IgD-negative memory B cell (primary cell): ENCODE measurements around the gene TMEM121. TPM values are rescaled to one million over a fixed set of nuclear protein-coding genes. Genes with fewer than 3 reads are reported as not detected.

ENCODE experiments used
- H3K27ac Mint-ChIP-seq, 3 donors: one replicate each; pipeline ENCODE4 v1.8.0; 2020 to 2022; ENCODE audit warnings: mild to moderate bottlenecking in 3 of 3, mixed read lengths in 3 of 3, moderate library complexity in 1 of 3
- H3K27me3 Mint-ChIP-seq: one replicate; pipeline ENCODE4 v1.8.0; 2021; ENCODE audit warnings: mixed read lengths
- H3K36me3 Mint-ChIP-seq: one replicate; pipeline ENCODE4 v1.8.0; 2020; ENCODE audit warnings: mild to moderate bottlenecking, mixed read lengths
- H3K4me1 Mint-ChIP-seq, 3 donors: one replicate each; pipeline ENCODE4 v1.8.0; 2020 to 2022; ENCODE audit warnings: mixed read lengths in 3 of 3, mild to moderate bottlenecking in 1 of 3
- H3K4me3 Mint-ChIP-seq, 4 donors: one replicate each; pipeline ENCODE4 v1.8.0; 2020 to 2022; ENCODE audit warnings: mild to moderate bottlenecking in 4 of 4, mixed read lengths in 4 of 4, moderate library complexity in 3 of 4
- H3K9me3 Mint-ChIP-seq, 3 donors: one replicate each; pipeline ENCODE4 v1.8.0; 2020 to 2021; ENCODE audit warnings: mixed read lengths in 3 of 3, mild to moderate bottlenecking in 1 of 3
- polyA plus RNA-seq: library from polyadenylated mRNA; unstranded; fragments of 300-500 nt; fragmentation: Illumina TruSeq; gene quantifications from one replicate; pipeline ENCODE4 v1.2.3, GENCODE V29; 2021

TMEM121 gene
- polyA plus RNA-seq, result 5.5 TPM

DNA sequence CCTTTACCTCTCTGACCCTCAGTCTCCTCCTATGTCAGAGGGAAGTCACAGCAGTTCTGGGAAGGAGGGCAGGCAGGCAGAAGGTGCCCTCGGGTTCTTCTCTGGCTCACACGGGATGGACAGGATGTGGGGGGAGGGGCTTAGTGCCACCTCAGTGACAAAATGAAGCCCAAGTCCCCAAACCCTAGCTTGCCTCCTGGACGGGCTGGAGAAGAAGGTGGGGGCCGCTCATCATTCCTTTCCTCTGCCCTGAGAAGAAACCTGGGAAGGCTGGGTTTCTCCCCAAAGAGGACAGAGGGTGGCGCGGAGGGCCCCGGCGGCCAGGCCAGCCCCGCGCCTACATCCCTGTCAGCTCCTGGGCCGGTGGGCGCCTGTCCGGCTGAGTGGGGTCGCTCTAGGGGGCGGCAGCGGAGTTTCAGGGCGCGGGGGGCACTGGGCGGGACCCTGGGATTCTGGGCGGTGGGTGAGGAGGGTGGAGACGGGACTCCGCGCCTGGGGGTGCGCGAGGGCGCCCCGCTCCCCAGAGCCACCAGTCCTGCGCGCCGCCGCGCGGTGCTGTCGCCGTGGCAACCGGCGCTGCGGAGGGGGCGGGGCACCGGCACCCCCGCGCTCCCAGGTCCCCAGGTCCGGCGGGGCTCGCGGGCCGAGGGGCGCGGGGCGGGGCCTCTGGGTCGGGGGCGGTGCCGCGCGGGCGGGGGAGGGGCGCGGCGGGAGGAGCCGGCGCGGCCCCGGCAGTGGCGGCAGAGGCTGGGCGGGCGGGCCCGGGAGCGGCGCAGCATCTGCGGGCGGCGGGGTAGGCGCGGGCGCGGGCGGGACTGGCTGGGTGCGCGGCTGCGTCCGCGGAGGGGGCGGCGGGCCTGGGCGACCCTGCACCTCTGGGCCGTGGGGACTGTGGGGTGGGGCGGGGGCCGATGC lies at the start of gene TMEM121:
TMEM121 (plus strand) TSS at position 723 of the 915 bp plus-strand sequence. CDS start 2,252 bp downstream, outside the sequence.
- peaks cover 1% of the 10 kb centered on the region for H3K36me3 Mint-ChIP-seq
- peak within 1 kb of the TSS; percentile 65 to 88 (median 82) for H3K4me3 Mint-ChIP-seq
- H3K27ac Mint-ChIP-seq, result peak within 1 kb of the TSS in 1 of 3 donors; percentile 60
- peaks cover 14% of the 10 kb centered on the region for H3K27me3 Mint-ChIP-seq
- H3K4me1 Mint-ChIP-seq, result peaks cover 5 to 9% (median 9%) of the 10 kb centered on the region in 3 donors
- H3K9me3 Mint-ChIP-seq, result peaks cover 0 to 1% (median 0%) of the 10 kb centered on the region in 3 donors

DNA sequence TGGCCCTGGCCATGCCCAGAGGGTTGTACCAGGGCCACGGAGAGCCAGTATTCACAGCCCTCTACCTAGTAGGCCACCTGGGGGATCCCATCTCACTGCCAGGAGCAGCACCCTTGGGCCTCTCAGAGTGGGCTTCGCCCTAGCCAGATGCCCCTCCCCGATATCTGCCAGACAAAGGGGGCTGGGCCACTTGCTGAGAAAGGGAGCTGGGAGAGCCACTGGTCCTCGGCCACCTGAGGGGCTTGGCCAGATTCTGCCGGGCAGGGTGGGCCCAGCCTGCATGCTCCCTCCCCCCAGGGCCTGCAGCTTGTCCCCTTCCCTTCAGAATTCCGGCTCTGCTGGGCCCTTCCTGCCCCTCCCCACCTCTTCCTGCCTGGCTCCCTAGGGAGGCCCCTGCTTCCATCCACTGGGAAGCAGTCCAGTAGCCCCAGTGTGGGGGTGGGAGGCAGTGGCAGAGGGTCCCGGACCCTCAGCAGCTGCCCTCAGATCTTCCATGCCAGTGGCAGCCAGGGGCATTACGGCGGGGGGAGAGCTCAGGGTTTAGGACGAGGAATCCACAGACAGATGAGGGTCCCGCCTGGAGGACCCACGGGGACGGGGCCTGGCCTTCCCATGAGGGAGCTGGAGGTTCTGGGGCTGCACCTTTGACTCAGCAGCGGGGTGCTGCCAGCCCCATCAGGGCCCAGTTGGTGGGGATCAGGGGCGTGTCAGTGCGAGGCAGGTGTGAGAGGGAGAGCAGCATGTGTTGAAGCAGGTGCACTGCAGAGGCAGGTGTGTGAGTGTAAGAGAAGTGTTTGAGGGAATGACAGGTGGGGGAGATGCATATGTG lies 49.3 kb upstream of the TMEM121 start:
- peak overlapping the region in 2 of 3 donors; percentile 84 to 97 for H3K27ac Mint-ChIP-seq
- no peaks in the 10 kb centered on the region for H3K36me3 Mint-ChIP-seq
- H3K4me1 Mint-ChIP-seq, result peaks cover 15 to 20% (median 17%) of the 10 kb centered on the region in 3 donors
- peak overlapping the region; percentile 38 to 86 (median 64) for H3K4me3 Mint-ChIP-seq
- H3K9me3 Mint-ChIP-seq, result no peaks in the 10 kb centered on the region
- H3K27me3 Mint-ChIP-seq, result peaks cover 7% of the 10 kb centered on the region

DNA sequence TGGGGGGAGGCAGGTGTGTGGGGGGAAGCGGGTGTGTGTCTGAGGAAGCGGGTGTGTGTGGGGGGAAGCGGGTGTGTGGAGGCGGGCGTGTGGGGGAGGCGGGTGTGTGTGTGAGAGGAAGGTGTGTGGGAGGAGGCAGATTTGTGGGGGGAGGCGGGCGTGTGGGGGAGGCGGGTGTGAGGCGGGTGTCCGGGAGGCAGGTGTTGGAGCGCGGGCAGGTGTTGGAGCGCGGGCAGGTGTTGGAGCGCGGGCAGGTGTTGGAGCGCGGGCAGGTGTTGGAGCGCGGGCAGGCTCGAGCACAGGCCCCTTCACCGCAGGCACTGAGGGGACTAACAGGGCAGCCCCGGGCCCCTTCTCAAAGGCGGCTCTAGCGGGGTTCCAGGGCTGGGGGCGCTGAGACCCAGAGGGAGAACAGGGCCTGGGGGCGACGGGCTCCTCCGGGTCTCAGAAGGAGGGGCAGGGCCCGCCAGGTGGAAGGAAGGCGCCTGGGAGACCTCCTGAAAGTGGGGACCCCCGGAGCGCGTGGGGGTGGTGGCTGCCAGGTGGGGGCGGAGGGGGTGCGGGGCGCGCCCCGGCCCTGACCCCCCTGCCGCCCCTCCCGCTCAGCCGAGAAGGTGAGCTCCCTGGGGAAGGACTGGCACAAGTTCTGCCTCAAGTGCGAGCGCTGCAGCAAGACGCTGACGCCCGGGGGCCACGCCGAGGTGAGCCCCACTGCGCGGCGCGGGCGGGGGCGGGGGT lies 48.6 kb upstream of the TMEM121 start:
- Mint-ChIP-seq H3K36me3 (no peaks in the 10 kb centered on the region), H3K4me1 (peaks cover 17 to 27% (median 21%) of the 10 kb centered on the region in 3 donors), H3K27ac (peak overlapping the region in 2 of 3 donors; percentile 84 to 97), H3K9me3 (no peaks in the 10 kb centered on the region), H3K4me3 (peak overlapping the region in 3 of 4 donors; percentile 71 to 78 (median 72)), H3K27me3 (peaks cover 7% of the 10 kb centered on the region)

DNA sequence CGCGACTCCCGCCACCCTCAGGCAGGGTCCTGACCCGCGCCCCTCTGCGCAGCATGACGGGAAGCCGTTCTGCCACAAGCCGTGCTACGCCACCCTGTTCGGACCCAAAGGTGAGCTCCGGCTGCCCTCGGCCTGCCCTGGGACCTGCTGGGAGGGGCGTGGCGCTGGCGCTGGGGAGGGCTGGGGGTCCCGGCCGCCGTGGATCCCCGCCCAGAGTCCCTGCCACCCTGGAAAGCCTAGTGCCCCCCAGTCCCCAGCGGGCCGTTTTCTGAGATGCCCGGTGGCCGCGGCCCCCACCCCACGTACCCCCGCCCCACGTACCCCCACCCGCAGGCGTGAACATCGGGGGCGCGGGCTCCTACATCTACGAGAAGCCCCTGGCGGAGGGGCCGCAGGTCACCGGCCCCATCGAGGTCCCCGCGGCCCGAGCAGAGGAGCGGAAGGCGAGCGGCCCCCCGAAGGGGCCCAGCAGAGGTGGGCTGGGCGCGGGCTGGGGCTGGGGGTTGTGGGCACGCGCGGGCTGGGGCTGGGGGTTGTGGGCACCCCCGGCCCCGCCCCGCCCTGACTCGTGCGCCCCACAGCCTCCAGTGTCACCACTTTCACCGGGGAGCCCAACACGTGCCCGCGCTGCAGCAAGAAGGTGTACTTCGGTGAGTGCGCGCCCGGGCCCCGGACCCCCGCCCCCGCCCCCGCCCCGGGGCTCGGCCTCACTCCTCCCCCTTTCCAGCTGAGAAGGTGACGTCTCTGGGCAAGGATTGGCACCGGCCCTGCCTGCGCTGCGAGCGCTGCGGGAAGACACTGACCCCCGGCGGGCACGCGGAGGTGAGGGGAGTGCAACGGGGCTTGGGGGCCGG lies 47.8 kb upstream of the TMEM121 start:
- Mint-ChIP-seq H3K27ac (peak overlapping the region in 1 of 3 donors; percentile 100), H3K4me1 (peaks cover 17 to 27% (median 21%) of the 10 kb centered on the region in 3 donors), H3K9me3 (no peaks in the 10 kb centered on the region), H3K36me3 (no peaks in the 10 kb centered on the region), H3K4me3 (no peak overlapping the region), H3K27me3 (peaks cover 7% of the 10 kb centered on the region)

DNA sequence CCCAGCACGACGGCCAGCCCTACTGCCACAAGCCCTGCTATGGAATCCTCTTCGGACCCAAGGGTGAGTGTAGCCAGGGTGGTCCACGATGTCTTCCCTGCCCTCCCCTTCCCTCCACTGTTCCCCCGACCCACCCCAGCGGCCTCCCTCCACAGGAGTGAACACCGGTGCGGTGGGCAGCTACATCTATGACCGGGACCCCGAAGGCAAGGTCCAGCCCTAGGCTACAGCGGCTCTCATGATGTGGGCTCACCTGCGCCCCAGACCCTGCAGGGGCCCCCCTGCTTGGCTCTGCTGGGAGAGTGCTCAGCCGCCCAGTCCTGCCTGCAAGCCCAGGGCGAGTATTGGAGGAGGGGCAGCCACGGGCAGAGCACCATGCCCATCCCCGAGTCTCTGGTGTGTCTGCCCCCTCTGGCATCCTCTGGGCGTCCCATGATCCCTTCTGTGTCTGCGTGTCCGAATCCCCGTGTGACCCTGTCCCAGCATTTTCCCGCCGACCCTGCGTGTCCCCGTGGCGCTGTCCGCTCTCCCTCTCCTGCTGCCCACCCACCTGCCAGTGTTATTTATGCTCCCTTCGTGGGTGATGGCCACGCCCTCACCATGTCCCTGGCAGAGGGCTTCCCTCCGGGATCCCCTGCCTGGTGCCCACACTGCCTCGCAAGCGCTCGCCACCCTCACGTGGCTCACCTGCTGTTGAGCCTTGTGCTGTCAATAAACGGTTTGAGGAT lies 46.8 kb upstream of the TMEM121 start:
- Mint-ChIP-seq H3K36me3 (no peaks in the 10 kb centered on the region), H3K27me3 (peaks cover 7% of the 10 kb centered on the region), H3K4me1 (peaks cover 17 to 31% (median 24%) of the 10 kb centered on the region in 3 donors), H3K9me3 (no peaks in the 10 kb centered on the region), H3K4me3 (peak overlapping the region; percentile 45 to 92 (median 72)), H3K27ac (peak overlapping the region; percentile 59 to 100 (median 100))

DNA sequence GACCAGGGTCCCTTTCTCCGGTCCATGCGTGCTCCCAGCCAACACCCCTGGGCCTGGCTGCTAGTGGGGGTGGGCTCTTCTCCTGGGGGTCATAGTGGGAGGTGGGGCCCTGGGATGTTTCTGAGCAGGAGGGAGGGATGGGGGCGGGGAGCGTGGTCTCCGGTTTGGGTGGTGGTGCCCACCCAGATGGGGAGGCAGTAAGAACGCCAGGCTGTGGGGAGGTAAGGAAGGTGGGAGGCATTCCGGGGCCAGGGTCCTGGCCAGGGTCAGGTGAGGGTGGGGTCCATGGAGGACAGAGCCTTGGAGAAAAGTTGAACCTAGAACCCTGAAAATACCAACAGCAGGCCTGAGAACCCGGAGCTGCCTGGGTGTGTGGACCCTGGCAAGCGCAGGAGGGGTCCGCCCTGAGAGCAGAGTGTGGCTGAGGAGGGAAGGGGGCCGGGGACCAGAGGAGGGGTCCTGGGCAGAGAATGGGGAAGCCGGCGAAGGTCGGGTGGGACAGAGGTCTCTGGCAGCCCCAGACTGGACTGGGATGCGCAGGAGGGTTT lies 46.1 kb upstream of the TMEM121 start:
- Mint-ChIP-seq H3K4me3 (peak overlapping the region in 3 of 4 donors; percentile 38 to 92 (median 79)), H3K9me3 (no peaks in the 10 kb centered on the region), H3K4me1 (peaks cover 17 to 34% (median 25%) of the 10 kb centered on the region in 3 donors)

DNA sequence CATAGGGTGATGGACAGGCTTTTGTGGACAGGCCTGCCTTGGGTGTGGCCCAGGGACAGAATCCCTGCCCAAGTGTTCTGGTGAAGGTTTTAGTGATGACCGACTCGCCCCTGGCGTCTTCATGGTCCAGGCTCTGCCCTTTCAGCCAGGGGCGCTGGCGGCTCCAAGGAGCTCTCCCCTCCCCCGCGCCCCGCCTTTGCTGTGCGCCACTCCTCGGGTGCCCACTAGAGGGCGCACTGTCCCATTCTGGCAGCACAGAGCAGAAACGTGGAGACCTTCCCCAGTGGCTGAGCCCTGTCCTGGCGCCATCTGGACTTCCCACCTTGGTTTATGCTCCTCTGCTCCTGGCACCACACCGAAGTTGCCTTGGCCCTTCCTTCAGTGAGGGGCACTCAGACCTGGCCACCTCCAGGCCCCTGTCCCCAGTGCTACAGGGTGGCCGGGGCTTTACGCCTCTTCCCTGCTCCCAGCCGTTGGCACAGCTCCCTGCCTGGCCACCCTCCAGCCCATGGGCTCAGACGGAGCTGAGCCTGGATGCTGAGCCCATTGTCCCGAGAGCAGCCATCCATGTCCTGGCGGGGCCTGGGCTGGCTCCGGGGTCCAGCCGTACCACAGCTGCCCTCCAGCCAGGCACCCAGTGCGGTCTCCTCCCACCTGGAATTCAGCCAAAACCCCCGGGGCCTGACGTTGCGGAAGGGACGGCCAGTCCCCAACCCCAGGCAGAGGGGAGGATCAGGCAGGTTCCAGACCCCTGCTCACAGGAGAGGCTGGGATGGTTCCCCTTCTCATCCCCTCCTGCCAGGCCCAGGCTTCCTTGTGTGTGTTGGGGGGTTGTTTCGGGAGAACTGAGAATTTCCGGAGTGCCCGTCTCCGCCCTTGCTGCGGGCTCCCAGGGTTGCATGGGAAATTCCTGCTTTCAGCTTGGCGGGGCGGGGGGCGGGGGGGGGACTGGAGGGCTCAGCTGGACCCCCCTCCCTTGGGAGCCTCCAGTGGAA lies 45.3 kb upstream of the TMEM121 start:
- Mint-ChIP-seq H3K4me3 (peak overlapping the region; percentile 78 to 93 (median 92)), H3K27me3 (peaks cover 3% of the 10 kb centered on the region), H3K36me3 (no peaks in the 10 kb centered on the region), H3K4me1 (peaks cover 17 to 38% (median 27%) of the 10 kb centered on the region in 3 donors), H3K9me3 (no peaks in the 10 kb centered on the region), H3K27ac (peak overlapping the region; percentile 99 to 100 (median 100))

More for the DNA sequence above, 46.1 kb upstream of the TMEM121 start:
- peak overlapping the region; percentile 99 to 100 (median 100) for H3K27ac Mint-ChIP-seq
- H3K36me3 Mint-ChIP-seq, result no peaks in the 10 kb centered on the region
- peaks cover 7% of the 10 kb centered on the region for H3K27me3 Mint-ChIP-seq

DNA sequence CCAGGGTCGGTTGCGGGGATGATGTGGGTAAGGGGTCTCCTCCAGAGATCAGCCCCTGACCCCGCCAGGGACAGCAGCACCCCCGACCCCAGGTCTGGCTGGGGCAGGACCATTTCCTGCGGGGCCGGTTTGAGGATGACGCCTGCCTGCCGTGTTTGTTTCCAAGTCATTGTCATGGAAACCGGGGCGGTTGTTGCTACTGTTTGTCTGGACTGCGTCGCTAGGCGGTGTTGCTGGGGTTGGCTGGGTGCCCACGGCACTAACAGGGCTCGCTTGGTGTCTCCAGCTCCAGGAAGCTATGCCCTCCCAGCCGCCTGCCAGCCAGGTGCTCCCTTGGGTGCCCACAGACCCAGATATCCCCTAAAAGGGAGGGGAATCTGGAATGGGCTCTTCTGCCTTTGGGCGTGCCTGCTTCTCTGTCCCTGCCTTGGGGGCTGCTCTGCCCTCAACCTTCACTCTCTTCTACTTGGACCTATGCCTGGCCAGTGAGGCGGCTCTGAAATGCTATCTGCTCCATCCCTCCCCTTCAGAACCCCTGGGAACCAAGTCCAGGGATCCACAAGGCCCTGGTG lies 44.4 kb upstream of the TMEM121 start:
- H3K4me3 Mint-ChIP-seq, result peak overlapping the region; percentile 78 to 92 (median 92)
- no peaks in the 10 kb centered on the region for H3K36me3 Mint-ChIP-seq
- H3K9me3 Mint-ChIP-seq, result no peaks in the 10 kb centered on the region
- peaks cover 3% of the 10 kb centered on the region for H3K27me3 Mint-ChIP-seq
- peak overlapping the region; percentile 99 to 100 (median 100) for H3K27ac Mint-ChIP-seq
- peaks cover 17 to 36% (median 28%) of the 10 kb centered on the region in 3 donors for H3K4me1 Mint-ChIP-seq

DNA sequence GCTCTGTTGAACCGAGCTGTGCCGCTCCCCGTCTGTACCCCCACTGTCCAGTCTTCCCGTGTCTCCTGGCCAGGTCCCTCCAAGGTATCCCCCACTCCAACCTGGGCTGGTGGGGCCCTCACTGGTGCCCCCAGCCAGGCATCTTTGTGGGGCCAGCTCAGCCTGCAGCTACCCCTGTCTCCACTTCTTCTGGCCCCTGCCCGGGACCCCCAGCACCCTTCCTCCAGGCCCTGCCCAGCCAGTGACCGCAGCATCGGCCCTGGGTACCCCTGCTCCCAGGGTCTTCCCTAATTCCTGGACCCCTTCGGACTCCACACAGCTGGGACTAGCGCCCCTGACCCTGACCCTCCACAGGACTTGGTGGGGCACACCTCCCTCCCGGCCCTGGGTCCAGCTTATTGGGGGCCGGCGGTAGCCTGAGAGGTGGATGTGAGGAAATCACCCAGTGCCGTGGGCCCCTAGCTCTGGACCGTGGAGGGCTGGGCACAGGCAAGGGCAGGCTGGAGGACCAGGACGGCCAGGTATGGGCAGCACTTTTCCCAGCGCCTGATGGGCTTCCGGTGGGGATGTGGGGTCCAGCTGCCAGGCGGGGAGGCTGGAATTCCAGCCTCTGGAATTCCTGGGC lies 43.8 kb upstream of the TMEM121 start:
- H3K9me3 Mint-ChIP-seq, result no peaks in the 10 kb centered on the region
- H3K27ac Mint-ChIP-seq, result peak overlapping the region; percentile 99 to 100 (median 100)
- no peaks in the 10 kb centered on the region for H3K36me3 Mint-ChIP-seq
- no peaks in the 10 kb centered on the region for H3K27me3 Mint-ChIP-seq
- H3K4me1 Mint-ChIP-seq, result peaks cover 17 to 31% (median 26%) of the 10 kb centered on the region in 3 donors
- H3K4me3 Mint-ChIP-seq, result peak overlapping the region in 3 of 4 donors; percentile 91 to 92 (median 92)

DNA sequence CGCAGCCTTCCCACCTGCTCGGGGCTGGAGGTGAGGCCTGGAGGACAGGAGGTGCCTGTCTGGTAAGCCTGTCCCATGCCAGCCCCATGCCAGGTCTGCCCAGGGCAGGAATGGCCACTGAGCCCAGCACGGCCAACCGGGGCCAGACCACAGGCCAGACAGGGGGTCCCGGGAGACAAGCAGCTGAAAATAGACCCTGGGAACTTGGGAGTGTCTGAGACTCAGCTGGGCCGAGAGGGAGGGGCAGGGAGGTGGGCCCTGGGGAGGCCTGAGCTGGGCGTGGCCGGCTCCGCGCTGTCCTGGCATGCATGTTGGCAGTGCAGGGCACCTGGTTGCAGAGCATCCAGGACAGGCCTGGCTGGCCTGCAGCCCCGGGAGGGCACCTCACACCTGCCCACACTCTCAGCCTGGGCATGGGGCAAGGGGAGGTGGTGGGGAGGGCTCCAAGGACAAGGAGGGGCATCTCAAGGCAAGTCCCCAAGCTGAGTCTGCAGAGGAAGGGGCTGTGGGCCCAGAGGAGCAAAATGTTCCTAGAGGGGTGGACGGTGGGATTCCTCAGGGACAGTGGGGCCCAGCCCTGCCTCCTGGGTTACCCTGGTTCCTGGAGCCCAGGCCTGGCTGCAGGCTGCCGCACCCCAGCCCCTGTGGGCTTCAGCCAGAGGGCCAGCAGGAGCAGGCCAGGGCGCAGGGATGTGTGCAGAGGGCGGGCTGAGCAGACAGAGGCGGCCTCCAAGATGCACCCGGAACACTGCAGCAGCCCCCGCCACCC lies 42.9 kb upstream of the TMEM121 start:
- H3K27ac Mint-ChIP-seq, result peak overlapping the region; percentile 85 to 100 (median 100)
- H3K9me3 Mint-ChIP-seq, result no peaks in the 10 kb centered on the region
- peaks cover under 1% of the 10 kb centered on the region for H3K36me3 Mint-ChIP-seq
- H3K4me1 Mint-ChIP-seq, result peaks cover 17 to 31% (median 29%) of the 10 kb centered on the region in 3 donors
- peak overlapping the region in 1 of 4 donors; percentile 27 for H3K4me3 Mint-ChIP-seq
- no peaks in the 10 kb centered on the region for H3K27me3 Mint-ChIP-seq
